PFSK-1 (cell line): ENCODE measurements around the gene OR5K3.

Experiments used
- POLR2AphosphoS5 ChIP-seq: IDR thresholded peaks from 2 replicates; pipeline ENCODE4 v1.6.1; 2012; ENCODE audit warnings: low read depth, mild to moderate bottlenecking, control low read depth, low read length, moderate library complexity
- REST ChIP-seq, 2 experiments: IDR thresholded peaks; 2 replicates each; pipeline versions ENCODE4 v1.6.1 to v1.8.0; 2011 to 2012; ENCODE audit warnings: low read depth in 2 of 2, low read length in 2 of 2, control low read depth in 1 of 2, inconsistent platforms in 1 of 2, mild to moderate bottlenecking in 1 of 2, moderate library complexity in 1 of 2; ENCODE audit not compliant: insufficient read depth in 1 of 2
- SIN3A ChIP-seq: IDR thresholded peaks from 2 replicates; pipeline ENCODE4 v1.6.1; 2012; ENCODE audit warnings: mild to moderate bottlenecking, low read length, moderate library complexity, borderline replicate concordance; ENCODE audit not compliant: insufficient read depth
- TAF1 ChIP-seq: IDR thresholded peaks from 2 replicates; pipeline ENCODE4 v1.6.1; 2012; ENCODE audit warnings: low read length, control low read depth, borderline replicate concordance; ENCODE audit not compliant: insufficient read depth

GRCh38 chr3:98402507-98402906 is 12.0 kb downstream of the OR5K3 start:
- no peak for TF ChIP-seq REST (IDR thresholded peaks at IDR 0.05; ENCODE audit: insufficient read depth in 1 of 2, low read depth in 2 of 2, low read length in 2 of 2)
- no peak for TF ChIP-seq TAF1
- no peak for TF ChIP-seq POLR2AphosphoS5
- TF ChIP-seq SIN3A: no peak
